Sigmoid colon (tissue), 7 donors: ENCODE data around the gene FAM50A. TPM values are rescaled to one million over a fixed set of nuclear protein-coding genes. Genes with fewer than 3 reads are reported as not detected.

ENCODE experiments used
- DNase-seq: peaks from one replicate; pipeline ENCODE4 v3.0.0-alpha.2; 2019
- H3K27ac ChIP-seq, 4 donors: fragments of 200-600 bp; sonication (generic); one replicate each; pipeline ENCODE4 v1.5.1; 2016 to 2019; ENCODE audit warnings: mild to moderate bottlenecking in 1 of 4
- H3K27me3 ChIP-seq, 3 donors: fragments of 200-600 bp; sonication (generic); one replicate each; pipeline ENCODE4 v1.5.1; 2019; ENCODE audit warnings: mild to moderate bottlenecking in 1 of 3
- H3K36me3 ChIP-seq, 4 donors: fragments of 200-600 bp; sonication (generic); one replicate each; pipeline ENCODE4 v1.5.1; 2016 to 2019
- H3K4me1 ChIP-seq, 4 donors: fragments of 200-600 bp; sonication (generic); one replicate each; pipeline ENCODE4 v1.5.1; 2017 to 2019
- H3K4me3 ChIP-seq, 4 donors: fragments of 200-600 bp; sonication (generic); one replicate each; pipeline ENCODE4 v1.5.1; 2017 to 2019; ENCODE audit warnings: mild to moderate bottlenecking in 2 of 4, moderate library complexity in 1 of 4
- H3K9me3 ChIP-seq, 4 donors: fragments of 200-600 bp in 3 of 4; sonication (generic) in 3 of 4; one replicate each; pipeline versions ENCODE4 v1.5.1 to v1.6.1; 2013 to 2019
- EP300 ChIP-seq, 4 donors: sonication (generic); formaldehyde crosslinking; IDR thresholded peaks; one replicate each; pipeline ENCODE4 v1.6.1; 2017; ENCODE audit warnings: antibody characterized with exemption in 4 of 4
- POLR2A ChIP-seq, 2 donors: fragments of 450-650 bp; IDR thresholded peaks; one replicate each; pipeline ENCODE4 v1.6.1; 2016; ENCODE audit warnings: antibody characterized with exemption in 2 of 2, mild to moderate bottlenecking in 2 of 2, moderate library complexity in 2 of 2
- POLR2AphosphoS5 ChIP-seq, 4 donors: sonication (generic); formaldehyde crosslinking; IDR thresholded peaks; one replicate each; pipeline ENCODE4 v1.6.1; 2017; ENCODE audit warnings: antibody characterized with exemption in 4 of 4
- WGBS, 2 donors: extraction: QIAGEN DNeasy Blood & Tissue Kit; methylation state at CpG; one replicate each; pipeline ENCODE4 v1.1.7; 2013; 5-methylcytosine and 5-hydroxymethylcytosine counted together
- intact Hi-C: fragments of 100-400 bp; cut with DNase I; formaldehyde crosslinking; loops from one replicate; pipeline ENCODE4 v1.15.1; 2023
- polyA plus RNA-seq, 3 donors: library from polyadenylated mRNA; stranded (reverse); fragments of 200-250 nt; gene quantifications; one replicate each; pipeline ENCODE4 v1.2.3, GENCODE V29; 2013
- total RNA-seq, 4 donors: library from RNA; depleted of rRNA; stranded (reverse); fragments of >200 nt; gene quantifications; one replicate each; pipeline ENCODE4 v1.1.0, GENCODE V29; 2016
- TF ChIP-seq, protein P1 (sequence below), 4 experiments: fragments of 450-650 bp in 3 of 4; fragments of 200-600 bp in 1 of 4; IDR thresholded peaks; one replicate each; pipeline ENCODE4 v1.5.1; 2016 to 2019; ENCODE audit warnings: antibody characterized with exemption in 4 of 4, mild to moderate bottlenecking in 3 of 4, moderate library complexity in 2 of 4
- donor health status: healthy with polysubstance abuse.
- donor health status: Bipolar disorder and iron deficiency.
- donor health status: healthy.

FAM50A gene
- total and polyA plus RNA-seq, 7 donors: 40.5 to 85.1 (median 61.9) TPM

DNA sequence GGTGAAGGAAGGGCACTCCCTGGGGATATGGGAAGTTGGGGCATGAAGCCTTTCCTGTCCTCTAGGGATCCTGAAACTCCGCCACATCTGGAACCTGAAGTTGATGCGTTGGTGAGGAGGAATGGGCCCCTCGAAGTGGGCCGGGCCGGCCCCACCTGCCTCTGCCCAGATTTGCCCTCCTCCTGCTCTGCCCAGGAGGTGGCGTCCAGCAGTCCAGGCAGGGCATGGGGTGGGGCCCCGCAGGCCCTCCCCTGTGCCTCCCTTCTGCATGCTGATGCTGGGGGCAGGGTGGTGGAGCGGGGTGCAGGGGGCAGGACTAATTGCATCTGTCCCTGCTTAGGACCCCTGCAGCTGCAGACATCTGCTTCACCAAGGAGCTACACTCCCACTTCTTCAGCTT, 30.8 kb upstream of the FAM50A start:
- Histone ChIP-seq H3K27me3 (no peaks in the 10 kb centered on the region), H3K4me3 (no peak overlapping the region), H3K36me3 (no peaks in the 10 kb centered on the region), H3K27ac (peak overlapping the region in 2 of 4 donors; percentile 93), H3K4me1 (peaks cover 0 to 8% (median 7%) of the 10 kb centered on the region in 4 donors), H3K9me3 (no peaks in the 10 kb centered on the region)
- no peak for DNase-seq
- WGBS, 2 donors: 43 to 78% methylated on average over 8 of the region's 8 CpGs
- TF ChIP-seq, protein P1, sequence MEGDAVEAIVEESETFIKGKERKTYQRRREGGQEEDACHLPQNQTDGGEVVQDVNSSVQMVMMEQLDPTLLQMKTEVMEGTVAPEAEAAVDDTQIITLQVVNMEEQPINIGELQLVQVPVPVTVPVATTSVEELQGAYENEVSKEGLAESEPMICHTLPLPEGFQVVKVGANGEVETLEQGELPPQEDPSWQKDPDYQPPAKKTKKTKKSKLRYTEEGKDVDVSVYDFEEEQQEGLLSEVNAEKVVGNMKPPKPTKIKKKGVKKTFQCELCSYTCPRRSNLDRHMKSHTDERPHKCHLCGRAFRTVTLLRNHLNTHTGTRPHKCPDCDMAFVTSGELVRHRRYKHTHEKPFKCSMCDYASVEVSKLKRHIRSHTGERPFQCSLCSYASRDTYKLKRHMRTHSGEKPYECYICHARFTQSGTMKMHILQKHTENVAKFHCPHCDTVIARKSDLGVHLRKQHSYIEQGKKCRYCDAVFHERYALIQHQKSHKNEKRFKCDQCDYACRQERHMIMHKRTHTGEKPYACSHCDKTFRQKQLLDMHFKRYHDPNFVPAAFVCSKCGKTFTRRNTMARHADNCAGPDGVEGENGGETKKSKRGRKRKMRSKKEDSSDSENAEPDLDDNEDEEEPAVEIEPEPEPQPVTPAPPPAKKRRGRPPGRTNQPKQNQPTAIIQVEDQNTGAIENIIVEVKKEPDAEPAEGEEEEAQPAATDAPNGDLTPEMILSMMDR (IDR thresholded peaks at IDR 0.05): no peak
- intact Hi-C loops: loop anchor here (5.0 kb wide), 1 partner anchor 64 kb away; the partner anchor contains the start of gene LAGE3

DNA sequence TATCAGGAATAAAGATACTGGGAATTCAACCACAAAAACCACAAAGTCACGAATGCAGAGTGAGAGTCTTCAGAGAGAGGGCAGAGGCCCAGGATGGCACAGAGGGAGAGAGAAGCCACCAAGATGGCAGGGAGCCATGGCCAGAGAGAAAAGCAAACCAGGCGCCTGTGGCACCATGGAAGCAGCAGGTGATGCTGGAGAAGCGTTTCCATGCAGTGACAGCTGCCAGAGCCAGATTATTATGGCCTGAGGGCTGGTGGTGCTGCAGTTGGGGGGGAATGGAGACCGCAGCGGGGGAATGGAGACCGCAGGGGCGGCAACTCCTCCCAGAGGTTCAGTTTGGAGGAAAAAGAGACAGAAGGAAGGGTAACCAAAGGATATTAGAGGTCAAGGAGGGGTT, 26.8 kb upstream of the FAM50A start:
- intact Hi-C loops: no loop called here

DNA sequence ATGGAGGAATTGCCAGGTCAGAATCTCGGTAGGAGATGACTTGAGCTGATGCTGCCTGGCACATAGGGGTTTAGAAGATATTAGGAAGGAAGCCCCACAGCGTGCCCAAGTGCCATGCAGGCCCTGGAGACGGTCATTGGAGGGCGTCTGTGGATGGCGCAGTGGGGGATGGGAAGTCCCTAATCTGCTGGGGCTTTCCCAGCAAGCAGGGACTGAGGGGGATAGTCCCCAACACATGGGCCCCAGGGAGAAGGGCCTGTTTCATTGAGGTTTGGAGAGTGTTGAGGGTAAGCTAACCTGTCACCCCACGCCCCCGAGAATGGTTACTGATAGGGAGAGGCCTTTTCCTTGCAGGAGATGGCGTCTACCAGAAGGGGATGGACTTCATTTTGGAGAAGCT, 24.8 kb upstream of the FAM50A start:
- Histone ChIP-seq H3K36me3 (no peaks in the 10 kb centered on the region), H3K27me3 (no peaks in the 10 kb centered on the region), H3K27ac (peak overlapping the region in 1 of 4 donors; percentile 27), H3K4me1 (no peaks in the 10 kb centered on the region), H3K4me3 (no peak overlapping the region), H3K9me3 (no peaks in the 10 kb centered on the region)
- no peak for DNase-seq
- 88 to 91% methylated on average over 8 of the region's 8 CpGs for WGBS, 2 donors
- TF ChIP-seq, protein P1 (IDR thresholded peaks at IDR 0.05): no peak
- TF ChIP-seq EP300 (IDR thresholded peaks at IDR 0.05) (no peak), POLR2A (IDR thresholded peaks at IDR 0.05) (no peak), POLR2AphosphoS5 (IDR thresholded peaks at IDR 0.05) (no peak)
- intact Hi-C loops: no loop called here

More for the DNA sequence above, 26.8 kb upstream of the FAM50A start:
- Histone ChIP-seq H3K4me1 (peaks cover 0 to 7% (median 6%) of the 10 kb centered on the region in 4 donors), H3K27me3 (no peaks in the 10 kb centered on the region), H3K4me3 (no peak overlapping the region), H3K36me3 (no peaks in the 10 kb centered on the region), H3K9me3 (no peaks in the 10 kb centered on the region), H3K27ac (no peak overlapping the region)
- WGBS, 2 donors: 80% methylated on average over 7 of the region's 7 CpGs
- no peak for DNase-seq
- TF ChIP-seq POLR2AphosphoS5 (IDR thresholded peaks at IDR 0.05): no peak
- TF ChIP-seq, protein P1 (IDR thresholded peaks at IDR 0.05): no peak
- TF ChIP-seq EP300 (IDR thresholded peaks at IDR 0.05): no peak
- TF ChIP-seq POLR2A (IDR thresholded peaks at IDR 0.05): no peak

DNA sequence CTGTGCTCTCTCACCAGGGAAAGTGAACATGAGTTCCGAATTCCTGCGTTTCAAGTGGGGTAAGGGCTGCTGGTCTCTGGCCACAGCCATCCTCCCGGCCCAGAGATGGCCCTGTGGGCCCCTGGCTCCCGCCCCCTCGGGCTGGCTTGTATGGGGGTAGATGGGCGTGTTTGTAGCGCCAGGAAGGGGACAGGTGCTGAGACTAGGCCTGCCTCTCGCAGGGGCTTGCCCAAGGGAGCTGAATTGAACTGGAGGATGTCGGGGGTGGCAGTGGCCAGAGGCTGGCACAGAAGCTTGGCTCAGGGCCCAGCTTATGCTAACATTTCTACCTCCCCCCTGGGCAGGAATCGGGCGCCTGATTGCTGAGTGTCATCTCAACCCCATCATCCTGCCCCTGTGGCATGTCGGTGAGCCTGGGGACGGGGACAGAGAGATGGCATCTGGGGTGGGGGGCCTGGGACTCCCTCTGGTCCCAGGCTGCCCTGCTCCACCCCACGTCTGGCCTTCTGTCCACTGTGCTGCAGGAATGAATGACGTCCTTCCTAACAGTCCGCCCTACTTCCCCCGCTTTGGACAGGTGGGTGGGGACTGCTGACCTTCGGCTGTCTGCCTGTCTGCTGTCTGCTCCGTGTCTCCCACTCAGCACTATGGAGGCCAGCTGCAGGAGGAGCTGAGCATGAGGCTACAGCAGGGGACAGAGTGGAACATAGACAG, 24.1 kb upstream of the FAM50A start:
- Histone ChIP-seq H3K9me3 (no peaks in the 10 kb centered on the region), H3K4me1 (no peaks in the 10 kb centered on the region), H3K27me3 (no peaks in the 10 kb centered on the region), H3K27ac (peak overlapping the region in 1 of 4 donors; percentile 27), H3K4me3 (no peak overlapping the region), H3K36me3 (no peaks in the 10 kb centered on the region)
- TF ChIP-seq EP300 (IDR thresholded peaks at IDR 0.05) (no peak), POLR2A (IDR thresholded peaks at IDR 0.05) (no peak), POLR2AphosphoS5 (IDR thresholded peaks at IDR 0.05) (no peak)
- TF ChIP-seq, protein P1 (IDR thresholded peaks at IDR 0.05): no peak
- no peak for DNase-seq
- WGBS, 2 donors: 86 to 90% methylated on average over 19 of the region's 19 CpGs
- intact Hi-C loops: no loop called here

DNA sequence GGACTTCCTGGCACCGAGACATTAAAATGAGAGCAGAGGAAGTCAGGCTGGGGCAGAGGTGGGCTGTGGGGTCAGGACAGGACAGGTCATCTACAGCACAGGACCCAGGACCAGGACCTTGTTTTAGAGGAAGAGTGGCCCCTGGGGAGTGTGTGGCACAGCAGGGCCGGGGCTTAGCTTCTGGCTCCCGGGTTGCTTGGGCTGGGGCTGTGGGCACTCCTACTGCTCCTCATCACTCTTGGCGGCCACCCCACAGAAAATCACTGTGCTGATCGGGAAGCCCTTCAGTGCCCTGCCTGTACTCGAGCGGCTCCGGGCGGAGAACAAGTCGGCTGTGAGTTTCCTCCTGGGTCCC, 23.6 kb upstream of the FAM50A start:
- intact Hi-C loops: no loop called here

More for the DNA sequence above, 23.6 kb upstream of the FAM50A start:
- DNase-seq: no peak
- TF ChIP-seq POLR2A (IDR thresholded peaks at IDR 0.05): no peak
- no peak for TF ChIP-seq POLR2AphosphoS5 (IDR thresholded peaks at IDR 0.05)
- TF ChIP-seq, protein P1 (IDR thresholded peaks at IDR 0.05): no peak
- no peak for TF ChIP-seq EP300 (IDR thresholded peaks at IDR 0.05)
- Histone ChIP-seq H3K27me3 (no peaks in the 10 kb centered on the region), H3K27ac (peak overlapping the region in 1 of 4 donors; percentile 27), H3K36me3 (no peaks in the 10 kb centered on the region), H3K9me3 (no peaks in the 10 kb centered on the region), H3K4me3 (no peak overlapping the region), H3K4me1 (no peaks in the 10 kb centered on the region)
- 91 to 94% methylated on average over 10 of the region's 10 CpGs for WGBS, 2 donors
